ENCODE results near the gene CETP. TPM values are rescaled to one million over a fixed set of nuclear protein-coding genes. Genes with fewer than 3 reads are reported as not detected.
A peak's percentile ranks its signal among the peaks of the same experiment; 100 is the strongest.

The CETP gene
- total and polyA plus RNA-seq, 2 of the 13 experiments (the other 11 are each of a cell fraction or from before 2014, with no cell fraction given): 0.31 to 9.8 TPM

GRCh38 chr16:56950455-56950854 is 11.3 kb upstream of the CETP start (continued):
- TF ChIP-seq ZNF431 (CRISPR knock-in tag; IDR thresholded peaks at IDR 0.05; ENCODE audit: borderline replicate concordance, low read depth) (0 out of 2 replicates have a peak, but pooled peaks have one; percentile 24), ZNF101 (CRISPR knock-in tag; IDR thresholded peaks at IDR 0.05; ENCODE audit: borderline replicate concordance, low read depth) (no peak), TGIF2 (CRISPR knock-in tag; IDR thresholded peaks at IDR 0.05) (no peak), ZNF574 (CRISPR knock-in tag; IDR thresholded peaks at IDR 0.05) (0 out of 2 replicates have a peak, but pooled peaks have one; percentile 6), ZNF446 (CRISPR knock-in tag; IDR thresholded peaks at IDR 0.05) (no peak), SMC3 (IDR thresholded peaks at IDR 0.05; ENCODE audit: low read length) (peak; percentile 3; the same call in 1 of the 2 replicates), ZNF264 (CRISPR knock-in tag; IDR thresholded peaks at IDR 0.05) (no peak), ARID4A (CRISPR knock-in tag; IDR thresholded peaks at IDR 0.05; ENCODE audit: borderline replicate concordance) (no peak; the same call in 1 of the 2 replicates), ZNF235 (CRISPR knock-in tag; IDR thresholded peaks at IDR 0.05; ENCODE audit: borderline replicate concordance) (no peak)
